Frontal cortex (tissue), 4 donors: Measurements from ENCODE around the gene ZBTB7C. TPM values are rescaled to one million over a fixed set of nuclear protein-coding genes. Genes with fewer than 3 reads are reported as not detected.
"Not testable (repeated sequence)": the region's sequence is repeated elsewhere in the genome, so short reads cannot be mapped to it uniquely, and the experiment has no call there.

Source experiments
- DNase-seq, 2 donors: peaks; one replicate each; pipeline ENCODE4 v3.0.0; 2012; ENCODE audit warnings: low spot score in 2 of 2
- FAIRE-seq: peaks from 2 replicates; lab custom pipeline; 2012; peaks lifted over from hg19 to GRCh38; lab: Jason Lieb, UNC
- total RNA-seq: library from RNA; depleted of rRNA; stranded (reverse); fragments of >200 nt; gene quantifications from one replicate; pipeline ENCODE4 v1.2.3, GENCODE V29; 2014
- donor health status: control.
- donor health status: control.
- donor health status: control.

ZBTB7C gene
- total RNA-seq, 1 donor from 2014 or later, result 1.6 TPM

- not testable (repeated sequence) for FAIRE-seq, DNase-seq
Measured at GRCh38 chr18:48281460-48281859, 127.7 kb downstream of the ZBTB7C start.

- DNase-seq (no peak), FAIRE-seq (no peak)
Measured at GRCh38 chr18:48279312-48279711, 129.9 kb downstream of the ZBTB7C start.

- no peak for FAIRE-seq
- no peak for DNase-seq
Measured at GRCh38 chr18:48278081-48278480, 131.1 kb downstream of the ZBTB7C start.

GRCh38 chr18:48274301-48274700 is 134.9 kb downstream of the ZBTB7C start:
- FAIRE-seq, result no peak
- DNase-seq, result no peak

- FAIRE-seq (no peak), DNase-seq (no peak)
Measured at GRCh38 chr18:48270929-48271328, 138.3 kb downstream of the ZBTB7C start.

GRCh38 chr18:48265328-48265727 is 143.9 kb downstream of the ZBTB7C start:
- FAIRE-seq, result no peak
- no peak for DNase-seq

- DNase-seq (no peak), FAIRE-seq (no peak)
Measured at GRCh38 chr18:48263914-48264902, 145.0 kb downstream of the ZBTB7C start.

GRCh38 chr18:48263192-48263853 is 145.9 kb downstream of the ZBTB7C start:
- DNase-seq (no peak), FAIRE-seq (no peak)

GRCh38 chr18:48260237-48260636 is 148.9 kb downstream of the ZBTB7C start:
- FAIRE-seq, result no peak
- DNase-seq, result no peak

GRCh38 chr18:48256848-48257247 is 152.3 kb downstream of the ZBTB7C start:
- DNase-seq, result no peak
- no peak for FAIRE-seq

GRCh38 chr18:48254077-48254602 is 155.0 kb downstream of the ZBTB7C start:
- DNase-seq (no peak), FAIRE-seq (no peak)

- DNase-seq (no peak), FAIRE-seq (no peak)
Measured at GRCh38 chr18:48252525-48252924, 156.7 kb downstream of the ZBTB7C start.

GRCh38 chr18:48250918-48251317 is 158.3 kb downstream of the ZBTB7C start:
- FAIRE-seq (no peak), DNase-seq (no peak)

- FAIRE-seq (no peak), DNase-seq (no peak)
Measured at GRCh38 chr18:48250362-48250907, 158.7 kb downstream of the ZBTB7C start.

- FAIRE-seq (no peak), DNase-seq (no peak)
Measured at GRCh38 chr18:48249854-48250253, 159.3 kb downstream of the ZBTB7C start.

- FAIRE-seq, result no peak
Measured at GRCh38 chr18:48244530-48244929, 164.7 kb downstream of the ZBTB7C start.

GRCh38 chr18:48238636-48239035 is 170.5 kb downstream of the ZBTB7C start:
- no peak for FAIRE-seq
- no peak for DNase-seq

More at GRCh38 chr18:48244530-48244929, 164.7 kb downstream of the ZBTB7C start:
- no peak for DNase-seq

- DNase-seq (no peak), FAIRE-seq (no peak)
Measured at GRCh38 chr18:48238206-48238605, 171.0 kb downstream of the ZBTB7C start.

- FAIRE-seq (no peak), DNase-seq (no peak)
Measured at GRCh38 chr18:48236822-48237221, 172.4 kb downstream of the ZBTB7C start.

GRCh38 chr18:48230467-48231113 is 178.6 kb downstream of the ZBTB7C start:
- peak in 1 of 2 donors; percentile 50 for DNase-seq
- no peak for FAIRE-seq
